GM12878 (cell line): ENCODE measurements around the gene ERI2. TPM values are rescaled to one million over a fixed set of nuclear protein-coding genes. Genes with fewer than 3 reads are reported as not detected.
A peak's percentile ranks its signal among the peaks of the same experiment; 100 is the strongest.

Experiments
- ATAC-seq: fragments of 200-7000 bp; cut with Tn5 transposase; 3 replicates; pipeline ENCODE4 v1.9.1; 2020; ENCODE audit warnings: mild to moderate bottlenecking, moderate library complexity
- BruUV-seq: library from RNA; stranded (reverse); fragments of 400-500 nt; replicated peaks from 2 replicates; lab custom pipeline; 2021; lab: Mats Ljungman, UMichigan
- CTCF ChIA-PET: fragments of 300-600 bp; sonication (Branson Sonifier 250); formaldehyde crosslinking; extraction: SDS; loops from one replicate; lab custom pipeline; 2021; ENCODE audit warnings: inconsistent platforms; lab: Yijun Ruan, JAX
- POLR2A ChIA-PET: fragments of 350-600 bp; formaldehyde crosslinking; extraction: SDS; loops from one replicate; lab custom pipeline; 2021; ENCODE audit warnings: inconsistent platforms; lab: Charles Lee
- RAD21 ChIA-PET: fragments of 300-600 bp; sonication (Branson Sonifier 250); formaldehyde crosslinking; loops from one replicate; lab custom pipeline; 2023; ENCODE audit warnings: antibody characterized with exemption; ENCODE audit not compliant: unreplicated experiment; lab: Charles Lee
- SMC1A ChIA-PET: fragments of 300-600 bp; sonication (Branson Sonifier 250); formaldehyde crosslinking; loops from one replicate; lab custom pipeline; 2023; ENCODE audit not compliant: unreplicated experiment, uncharacterized antibody; lab: Charles Lee
- DNase-seq: peaks from one replicate; pipeline ENCODE4 v3.0.0-alpha.2; 2011; ENCODE audit warnings: low read depth, low spot score
- FAIRE-seq: peaks from 3 replicates; lab custom pipeline; 2011; peaks lifted over from hg19 to GRCh38; lab: Jason Lieb, UNC
- H2AFZ ChIP-seq: 2 replicates; pipeline ENCODE4 v1.6.0; 2011; ENCODE audit warnings: low read depth, low read length, control low read depth; ENCODE audit not compliant: control insufficient read depth
- H3K27ac ChIP-seq: 2 replicates; pipeline ENCODE4 v1.5.1; 2011; ENCODE audit warnings: control low read depth; ENCODE audit not compliant: control insufficient read depth, insufficient read depth
- H3K27me3 ChIP-seq, 2 experiments: replicated peaks in 1 of 2; 2 replicates each; pipeline versions ENCODE4 v1.6.0 to v1.6.1; 2011; ENCODE audit warnings: low read length in 1 of 2; ENCODE audit not compliant: control insufficient read depth in 2 of 2, insufficient read depth in 2 of 2
- H3K36me3 ChIP-seq, 2 experiments: 2 replicates each; pipeline ENCODE4 v1.5.1; 2011; ENCODE audit warnings: low read length in 1 of 2; ENCODE audit not compliant: control insufficient read depth in 2 of 2, insufficient read depth in 2 of 2
- H3K4me1 ChIP-seq: 2 replicates; pipeline ENCODE4 v1.6.1; 2011; ENCODE audit warnings: mild to moderate bottlenecking, low read length, moderate library complexity, mixed read lengths; ENCODE audit not compliant: control insufficient read depth, insufficient read depth
- H3K4me2 ChIP-seq: 2 replicates; pipeline ENCODE4 v1.6.0; 2011; ENCODE audit warnings: control low read depth; ENCODE audit not compliant: control insufficient read depth, insufficient read depth
- H3K4me3 ChIP-seq: fragments of 200-600 bp; sonication (generic); 2 replicates; pipeline ENCODE4 v1.5.1; 2016
- H3K79me2 ChIP-seq: 2 replicates; pipeline ENCODE4 v1.6.0; 2011; ENCODE audit warnings: low read length; ENCODE audit not compliant: control insufficient read depth, insufficient read depth
- H3K9ac ChIP-seq: 2 replicates; pipeline ENCODE4 v1.8.0; 2011; ENCODE audit warnings: low read length, control low read depth, mixed read lengths; ENCODE audit not compliant: control insufficient read depth, insufficient read depth
- H3K9me3 ChIP-seq: replicated peaks from 3 replicates; pipeline ENCODE4 v1.5.1; 2011; ENCODE audit warnings: mild to moderate bottlenecking, low read length; ENCODE audit not compliant: control insufficient read depth, insufficient read depth
- H4K20me1 ChIP-seq: 2 replicates; pipeline ENCODE4 v1.6.0; 2011; ENCODE audit not compliant: control insufficient read depth, insufficient read depth
- CREM ChIP-seq: IDR thresholded peaks from 2 replicates; pipeline ENCODE4 v1.6.1; 2014; ENCODE audit warnings: antibody characterized with exemption, low read depth
- EP300 ChIP-seq, 2 experiments: fragments of 150-350 bp in 1 of 2; IDR thresholded peaks; 2 replicates each; pipeline ENCODE4 v1.6.1; 2011 to 2012; ENCODE audit warnings: low read depth in 2 of 2, low read length in 2 of 2, borderline replicate concordance in 1 of 2, improper control_type of control experiment in 1 of 2, inconsistent platforms in 1 of 2; ENCODE audit not compliant: control insufficient read depth in 1 of 2
- MEF2B ChIP-seq: fragments of 450-650 bp; IDR thresholded peaks from 2 replicates; pipeline ENCODE4 v1.6.1; 2018; ENCODE audit warnings: mild to moderate bottlenecking, moderate library complexity; ENCODE audit not compliant: partially characterized antibody, poor library complexity, severe bottlenecking
- NBN ChIP-seq: fragments of 450-650 bp; IDR thresholded peaks from 2 replicates; pipeline ENCODE4 v1.6.1; 2016
- NFIC ChIP-seq: IDR thresholded peaks from 2 replicates; pipeline ENCODE4 v1.6.1; 2012; ENCODE audit warnings: low read depth, mild to moderate bottlenecking, inconsistent platforms, low read length, moderate library complexity
- RELA ChIP-seq: fragments of 450-650 bp; IDR thresholded peaks from 2 replicates; pipeline ENCODE4 v1.8.0; 2014; ENCODE audit warnings: borderline replicate concordance; ENCODE audit not compliant: partially characterized antibody
- SMARCA5 ChIP-seq: fragments of 450-650 bp; IDR thresholded peaks from 2 replicates; pipeline ENCODE4 v1.6.1; 2017; ENCODE audit warnings: mild to moderate bottlenecking
- SMC3 ChIP-seq: IDR thresholded peaks from 2 replicates; pipeline ENCODE4 v1.6.1; 2011; ENCODE audit warnings: low read length, improper control_type of control experiment, borderline replicate concordance
- TCF12 ChIP-seq: IDR thresholded peaks from 2 replicates; pipeline ENCODE4 v1.6.1; 2011; ENCODE audit warnings: low read depth, mild to moderate bottlenecking, low read length
- TCF7 ChIP-seq: IDR thresholded peaks from 2 replicates; pipeline ENCODE4 v1.6.1; 2014; ENCODE audit warnings: antibody characterized with exemption, borderline replicate concordance
- ZNF217 ChIP-seq: fragments of 450-650 bp; IDR thresholded peaks from 2 replicates; pipeline ENCODE4 v1.6.1; 2017; ENCODE audit warnings: antibody characterized with exemption, mild to moderate bottlenecking
- WGBS: methylation state at CpG from one replicate; pipeline ENCODE4 v1.1.6; 2016; ENCODE audit warnings: low lambda C conversion rate; ENCODE audit not compliant: insufficient replicate concordance, insufficient coverage; ENCODE audit errors: missing lambda C conversion rate; 5-methylcytosine and 5-hydroxymethylcytosine counted together
- in situ Hi-C: fragments of 300-500 bp; cut with MboI; formaldehyde crosslinking; loops from 9 replicates; pipeline ENCODE4 v1.14.3; 2018; ENCODE audit warnings: mixed read lengths
- intact Hi-C: fragments of 100-400 bp; cut with micrococcal nuclease; formaldehyde crosslinking; loops from one replicate; pipeline ENCODE4 v1.14.2; 2022; ENCODE audit not compliant: unreplicated experiment
- polyA plus RNA-seq, 11 experiments: library from polyadenylated mRNA; depleted of rRNA in 4 of 11; unstranded in 6 of 11; stranded (reverse) in 5 of 11; fragments of >200 nt; fragmentation: Nextera tagmentation in 4 of 11; fragmentation: Illumina TruSeq in 1 of 11; extraction: Ambion mirVana in 4 of 11; extraction: Trizol in 1 of 11; gene quantifications; 1 replicate in 1 of 11; 2 replicates in 10 of 11; pipeline versions ENCODE4 v1.2.1 to v1.2.3, GENCODE V29; 2011 to 2016; ENCODE audit warnings: inconsistent platforms in 2 of 11, missing spikeins in 2 of 11, low read depth in 1 of 11
- total RNA-seq, 4 experiments: library from RNA; depleted of rRNA in 3 of 4; stranded (reverse); fragments of >200 nt in 3 of 4; fragmentation: Illumina TruSeq in 1 of 4; extraction: Trizol in 1 of 4; gene quantifications; 2 replicates each; pipeline versions ENCODE4 v1.2.1 to v1.2.3, GENCODE V29; 2013 to 2021
- TF ChIP-seq, protein P1 (sequence below): IDR thresholded peaks from 2 replicates; pipeline ENCODE4 v1.6.1; 2011; ENCODE audit warnings: low read depth, mild to moderate bottlenecking, low read length, moderate library complexity, borderline replicate concordance; ENCODE audit errors: extremely low read depth
- TF ChIP-seq, protein P2 (sequence below): fragments of 450-650 bp; IDR thresholded peaks from 2 replicates; pipeline ENCODE4 v1.6.1; 2016; ENCODE audit warnings: mild to moderate bottlenecking

ERI2 gene
- total and polyA plus RNA-seq, 10 of the 15 experiments (the other 5 are each of a cell fraction or from before 2014, with no cell fraction given): 7.7 to 35.5 (median 19.2) TPM

DNA sequence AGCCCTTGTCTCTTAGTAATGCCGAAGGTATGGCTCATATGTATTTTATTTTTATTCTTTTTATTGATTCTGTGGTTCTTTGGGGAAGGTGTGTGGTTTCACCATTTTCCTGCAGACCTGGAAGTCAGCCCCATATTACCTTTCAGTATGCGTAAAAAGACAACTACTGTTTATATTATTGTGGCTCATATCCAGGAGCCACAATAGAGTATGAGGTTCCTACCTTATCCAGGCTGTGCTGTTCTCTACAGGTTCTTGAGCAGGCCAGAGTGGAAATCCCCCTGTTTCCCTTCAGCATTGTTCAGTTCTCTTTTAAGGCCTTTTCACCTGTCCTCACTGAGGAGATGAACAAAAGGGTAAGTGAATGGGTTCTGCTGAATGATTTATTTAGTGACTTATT is 33.2 kb upstream of the ERI2 start:
- ChIA-PET POLR2A (no interaction called here), CTCF (no interaction called here), RAD21 (no interaction called here), SMC1A (no interaction called here)
- no peak overlapping the region for H3K9ac ChIP-seq
- no peaks in the 10 kb centered on the region for H4K20me1 ChIP-seq
- no peaks in the 10 kb centered on the region; a peak in 1 of 4 replicates for H3K36me3 ChIP-seq
- no peak overlapping the region for H3K4me2 ChIP-seq
- 100% methylated on average over 2 of the region's 2 CpGs for WGBS
- H2AFZ ChIP-seq: no peak overlapping the region
- intact Hi-C loops (no loop called here), in situ Hi-C loops (no loop called here)
- no peak for DNase-seq
- H3K9me3 ChIP-seq: no peaks in the 10 kb centered on the region; the same call in 2 of the 3 replicates
- H3K27ac ChIP-seq: no peak overlapping the region
- peak; percentile 70 for ATAC-seq
- TF ChIP-seq ZNF217 (no peak), TCF12 (no peak), SMARCA5 (no peak), SMC3 (no peak), NBN (no peak), CREM (no peak), EP300 (IDR thresholded peaks at IDR 0.05; ENCODE audit: borderline replicate concordance in 1 of 2, control insufficient read depth in 1 of 2, low read depth in 2 of 2, low read length in 2 of 2) (no peak), MEF2B (no peak), RELA (no peak), TCF7 (no peak), NFIC (no peak)
- TF ChIP-seq, protein P1, sequence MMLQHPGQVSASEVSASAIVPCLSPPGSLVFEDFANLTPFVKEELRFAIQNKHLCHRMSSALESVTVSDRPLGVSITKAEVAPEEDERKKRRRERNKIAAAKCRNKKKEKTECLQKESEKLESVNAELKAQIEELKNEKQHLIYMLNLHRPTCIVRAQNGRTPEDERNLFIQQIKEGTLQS: no peak
- TF ChIP-seq, protein P2, sequence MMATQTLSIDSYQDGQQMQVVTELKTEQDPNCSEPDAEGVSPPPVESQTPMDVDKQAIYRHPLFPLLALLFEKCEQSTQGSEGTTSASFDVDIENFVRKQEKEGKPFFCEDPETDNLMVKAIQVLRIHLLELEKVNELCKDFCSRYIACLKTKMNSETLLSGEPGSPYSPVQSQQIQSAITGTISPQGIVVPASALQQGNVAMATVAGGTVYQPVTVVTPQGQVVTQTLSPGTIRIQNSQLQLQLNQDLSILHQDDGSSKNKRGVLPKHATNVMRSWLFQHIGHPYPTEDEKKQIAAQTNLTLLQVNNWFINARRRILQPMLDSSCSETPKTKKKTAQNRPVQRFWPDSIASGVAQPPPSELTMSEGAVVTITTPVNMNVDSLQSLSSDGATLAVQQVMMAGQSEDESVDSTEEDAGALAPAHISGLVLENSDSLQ: no peak
- no peaks in the 10 kb centered on the region for H3K27me3 ChIP-seq
- FAIRE-seq: peak; percentile 75
- no peak overlapping the region for H3K4me3 ChIP-seq
- no TSS peak for BruUV-seq
- H3K79me2 ChIP-seq: no peaks in the 10 kb centered on the region
- H3K4me1 ChIP-seq: peaks cover 11% of the 10 kb centered on the region
